Measurements from ENCODE around the gene MCM10.
"Not testable (repeated sequence)": the region's sequence is repeated elsewhere in the genome, so short reads cannot be mapped to it uniquely, and the experiment has no call there.

The MCM10 gene

DNA sequence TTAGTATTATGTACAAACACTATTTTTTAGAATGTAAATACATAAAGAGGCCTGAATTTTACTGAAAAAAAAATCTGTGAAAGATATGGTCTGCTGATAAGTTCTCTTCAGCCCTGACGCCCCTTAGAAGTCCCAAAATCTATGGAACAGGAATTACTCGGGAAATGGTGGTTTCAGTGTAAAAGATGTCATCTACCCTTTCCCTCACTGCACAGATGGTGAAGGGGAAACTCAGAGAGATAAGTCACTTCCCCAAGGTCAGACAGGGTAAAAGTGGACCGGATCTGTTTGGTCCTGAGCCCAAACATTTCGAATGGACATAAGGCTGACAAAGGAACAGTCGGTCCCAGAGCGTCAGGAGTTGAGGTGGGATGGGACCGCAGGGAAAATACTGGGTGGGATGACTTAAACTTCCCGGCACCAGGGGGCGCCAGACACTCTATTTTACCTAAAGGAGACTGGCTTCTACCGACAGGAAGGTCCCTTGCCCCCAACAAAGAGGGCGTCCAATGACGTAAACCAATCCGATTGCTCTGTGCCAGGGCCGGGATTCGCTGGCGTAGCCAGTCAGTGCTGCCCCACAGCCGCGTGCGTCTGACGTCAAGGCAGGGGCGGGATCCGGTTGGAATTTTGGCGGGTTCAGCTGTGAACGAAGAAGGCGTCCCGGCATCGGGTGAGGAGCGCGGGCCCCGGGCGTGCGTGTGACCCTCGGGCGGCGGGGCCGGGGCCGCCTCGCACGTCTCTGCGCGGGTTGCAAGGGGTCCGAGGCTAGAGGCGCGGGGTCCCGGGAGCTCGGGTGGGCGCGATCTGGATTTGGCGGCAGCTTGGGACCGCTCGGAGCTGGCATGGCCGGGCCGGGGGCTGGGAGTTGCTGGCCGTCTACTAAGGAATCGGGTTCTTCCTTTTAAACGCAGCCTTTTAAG, at the start of gene MCM10:
TSS of gene MCM10 (plus strand) at position 625 of the 923 bp plus-strand sequence. CDS start 2,645 bp downstream, outside the sequence.
- DNase-seq (ENCODE audit: low read depth in 3 of 3), result peak; percentile 94 to 99 (median 98)

DNA sequence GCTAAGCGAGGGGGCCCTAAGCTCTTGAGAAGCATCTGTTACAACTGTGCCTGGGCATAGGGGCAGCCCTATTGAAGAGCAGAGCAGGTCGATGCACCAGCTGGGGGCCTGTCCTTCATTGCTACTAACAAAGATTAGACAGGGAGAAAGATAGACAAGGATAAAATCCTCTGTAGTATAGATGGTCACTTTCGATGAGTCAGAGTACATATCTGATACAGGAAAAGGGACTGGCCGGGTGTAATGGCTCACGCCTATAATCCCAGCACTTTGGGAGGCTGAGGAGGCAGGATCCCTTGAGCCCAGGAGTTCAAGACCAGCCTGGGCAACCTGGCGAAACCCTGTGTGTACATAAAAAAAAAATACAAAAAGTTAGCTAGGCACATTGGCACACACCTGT, 47.8 kb upstream of the MCM10 start:
- no peak for DNase-seq (ENCODE audit: low read depth in 3 of 3)

DNA sequence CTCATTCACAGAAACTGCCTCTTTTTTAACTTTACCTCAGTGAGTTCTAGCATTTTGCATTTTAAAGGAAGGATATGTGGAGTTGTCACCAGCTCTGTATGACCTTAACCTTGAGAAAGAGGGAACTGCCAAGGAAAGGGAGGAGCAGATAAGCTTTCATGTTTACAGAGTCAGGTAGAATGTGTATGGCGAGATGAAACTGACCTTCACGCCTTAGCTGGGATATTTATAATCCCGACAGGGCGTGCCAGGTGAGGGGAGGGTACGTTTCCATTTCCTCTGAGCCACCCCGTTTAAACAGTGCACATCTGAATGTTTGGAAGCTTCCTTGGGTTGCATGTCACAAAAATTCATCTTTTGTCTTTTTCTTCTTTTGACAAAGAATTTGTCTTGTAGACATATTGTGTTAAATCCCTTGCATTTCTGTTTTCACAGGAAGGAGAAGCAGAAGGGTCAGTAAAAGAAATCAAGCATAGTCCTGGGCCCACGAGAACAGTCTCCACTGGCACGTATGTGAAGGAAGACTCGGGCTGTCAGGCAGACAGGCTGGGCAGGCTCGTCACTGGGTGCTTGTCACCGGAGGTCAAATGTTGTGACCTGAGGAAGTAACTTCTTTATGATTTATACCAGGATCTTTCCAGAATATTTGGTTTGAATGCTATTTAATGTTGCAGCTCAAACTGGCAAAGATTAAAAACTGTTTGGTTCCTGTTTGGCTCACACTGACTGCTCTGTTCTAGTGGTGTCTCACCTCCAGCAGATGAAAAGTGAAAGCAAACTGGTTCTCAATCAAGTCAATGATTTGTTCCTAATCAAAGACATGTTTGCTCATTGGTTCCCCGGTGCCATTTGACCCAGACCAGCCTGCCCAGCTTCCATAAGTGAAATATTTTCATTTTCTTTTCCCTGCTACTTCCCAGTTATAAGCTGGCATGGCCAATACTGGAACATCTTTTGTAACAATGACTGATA, 45.2 kb upstream of the MCM10 start:
- DNase-seq (ENCODE audit: low read depth in 3 of 3), result no peak

DNA sequence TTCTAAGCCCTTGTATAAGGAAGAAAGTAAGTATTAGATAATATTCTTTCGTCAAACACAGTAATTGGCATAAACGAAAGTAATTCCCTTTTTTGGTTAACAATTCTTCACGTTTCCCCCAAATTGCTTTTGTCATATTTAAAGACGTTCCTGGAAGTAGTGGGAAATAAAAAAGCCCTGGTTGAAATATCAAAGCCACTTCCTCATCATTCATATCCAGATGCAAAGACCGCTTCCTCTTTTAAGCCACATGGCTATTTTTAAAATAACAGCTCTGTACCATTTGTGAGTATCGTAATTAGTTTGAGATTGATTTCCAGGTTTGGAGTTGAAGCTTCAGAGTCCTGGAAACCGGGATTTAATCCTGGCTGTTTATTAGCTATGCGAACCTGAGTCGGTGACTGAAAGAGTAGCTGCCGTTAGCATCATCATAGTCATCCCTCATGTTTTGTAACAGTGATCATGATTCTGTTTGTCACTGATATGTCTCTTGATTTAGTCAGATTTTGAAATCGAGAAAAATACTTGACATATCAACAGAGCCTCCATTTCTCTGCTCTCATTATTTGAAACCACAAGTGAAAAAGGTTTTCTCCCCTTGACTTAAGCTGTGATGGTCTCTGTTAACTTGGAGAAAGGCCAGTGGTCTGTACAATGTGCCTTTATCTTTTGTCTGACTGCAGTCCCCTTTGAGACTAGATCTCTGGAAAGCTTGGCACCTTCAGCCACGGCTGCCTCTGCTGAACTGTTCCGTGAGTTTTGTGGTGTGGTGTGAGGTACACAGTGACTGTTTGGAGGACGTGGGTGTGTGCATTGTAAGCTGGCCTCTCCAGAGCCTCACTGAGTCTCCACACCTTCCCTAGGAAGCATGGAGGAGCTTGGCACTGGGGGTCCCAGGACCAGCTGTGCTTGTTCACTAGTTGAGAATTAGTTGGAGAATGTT, 43.2 kb upstream of the MCM10 start:
- DNase-seq (ENCODE audit: low read depth in 3 of 3), result no peak

DNA sequence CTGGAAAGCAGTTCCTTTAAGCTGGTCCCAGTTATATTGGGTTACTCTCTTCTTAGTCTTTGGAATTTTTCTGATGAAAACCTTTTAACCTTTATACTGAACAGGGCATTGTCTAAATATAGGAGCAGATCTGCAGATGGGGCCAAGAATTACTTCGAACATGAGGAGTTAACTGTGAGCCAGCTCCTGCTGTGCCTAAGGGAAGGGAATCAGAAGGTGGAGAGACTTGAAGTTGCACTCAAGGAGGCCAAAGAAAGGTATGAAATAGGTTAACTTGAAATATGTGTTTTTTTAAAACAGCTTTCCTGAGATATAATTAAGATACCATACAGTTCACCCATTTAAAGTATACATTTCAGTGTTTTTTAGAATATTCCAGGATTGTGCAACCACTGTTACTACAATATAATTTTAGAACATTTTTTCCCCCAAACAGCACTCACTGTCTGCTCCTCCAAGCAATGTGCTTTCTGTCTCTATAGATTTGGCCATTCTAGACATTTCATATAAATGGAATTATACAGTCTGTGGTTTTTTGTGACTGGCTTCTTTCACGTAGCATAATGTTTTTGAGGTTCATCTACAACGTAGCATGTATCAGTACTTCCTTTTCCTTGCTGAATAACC, 42.5 kb upstream of the MCM10 start:
- DNase-seq (ENCODE audit: low read depth in 3 of 3), result no peak

DNA sequence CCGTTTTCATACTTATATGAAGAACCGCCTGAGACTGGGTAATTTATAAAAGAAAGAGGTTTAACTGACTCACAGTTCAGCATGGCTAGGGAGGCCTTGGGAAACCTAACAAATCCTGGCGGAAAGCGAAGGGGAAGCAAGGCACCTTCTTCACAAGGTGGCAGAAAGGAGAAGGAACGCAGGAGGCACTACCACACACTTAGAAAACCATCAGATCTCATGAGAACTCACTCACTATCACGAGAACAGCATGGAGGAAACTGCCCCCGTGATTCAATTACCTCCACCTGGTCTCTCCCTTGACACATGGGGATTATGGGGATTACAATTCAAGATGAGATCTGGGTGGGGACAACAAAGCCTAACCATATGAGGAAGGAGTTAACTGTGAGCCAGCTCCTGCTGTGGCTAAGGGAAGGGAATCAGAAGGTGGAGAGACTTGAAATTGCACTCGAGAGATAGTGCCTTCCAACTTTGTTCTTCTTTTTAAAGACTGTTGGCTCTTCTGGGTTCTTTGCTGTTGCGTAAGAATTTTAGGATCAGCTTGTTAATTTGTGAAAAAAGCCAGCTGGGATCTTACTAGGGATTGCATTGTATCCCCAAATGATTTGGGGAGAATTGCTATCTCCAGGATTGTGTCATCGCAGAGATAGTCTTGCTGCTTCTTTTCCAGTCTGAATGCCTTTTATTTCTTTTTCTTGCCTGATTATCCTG, 40.4 kb upstream of the MCM10 start:
- DNase-seq (ENCODE audit: low read depth in 3 of 3), result no peak

DNA sequence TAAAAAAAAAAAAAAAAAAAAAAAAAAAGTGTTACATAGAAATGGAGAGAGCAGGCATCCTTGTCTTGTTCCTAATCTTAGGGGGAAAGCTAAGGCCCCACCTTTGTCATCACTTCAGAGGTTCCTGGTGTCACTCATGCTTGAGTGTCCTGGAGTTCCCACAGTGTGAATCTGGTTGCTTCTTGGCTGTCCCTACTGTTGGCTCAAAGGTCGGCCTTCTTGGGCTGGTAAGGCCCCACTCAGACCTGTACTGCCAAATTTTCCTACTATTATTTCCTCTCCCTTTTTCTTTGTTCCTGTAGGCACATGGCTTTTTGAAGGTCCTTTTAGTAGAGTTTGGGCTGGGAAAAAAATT, 39.9 kb upstream of the MCM10 start:
- no peak for DNase-seq (ENCODE audit: low read depth in 3 of 3)

DNA sequence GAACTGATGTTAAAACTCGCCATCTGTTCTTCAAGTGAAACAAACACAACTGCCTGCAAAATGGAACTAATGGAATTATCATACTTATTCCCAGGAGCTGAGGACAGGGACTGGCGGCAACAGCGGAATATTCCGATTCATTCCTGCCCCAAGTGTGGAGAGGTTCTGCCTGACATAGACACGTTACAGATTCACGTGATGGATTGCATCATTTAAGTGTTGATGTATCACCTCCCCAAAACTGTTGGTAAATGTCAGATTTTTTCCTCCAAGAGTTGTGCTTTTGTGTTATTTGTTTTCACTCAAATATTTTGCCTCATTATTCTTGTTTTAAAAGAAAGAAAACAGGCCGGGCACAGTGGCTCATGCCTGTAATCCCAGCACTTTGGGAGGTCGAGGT, 24.7 kb upstream of the MCM10 start:
- no peak for DNase-seq (ENCODE audit: low read depth in 3 of 3)

DNA sequence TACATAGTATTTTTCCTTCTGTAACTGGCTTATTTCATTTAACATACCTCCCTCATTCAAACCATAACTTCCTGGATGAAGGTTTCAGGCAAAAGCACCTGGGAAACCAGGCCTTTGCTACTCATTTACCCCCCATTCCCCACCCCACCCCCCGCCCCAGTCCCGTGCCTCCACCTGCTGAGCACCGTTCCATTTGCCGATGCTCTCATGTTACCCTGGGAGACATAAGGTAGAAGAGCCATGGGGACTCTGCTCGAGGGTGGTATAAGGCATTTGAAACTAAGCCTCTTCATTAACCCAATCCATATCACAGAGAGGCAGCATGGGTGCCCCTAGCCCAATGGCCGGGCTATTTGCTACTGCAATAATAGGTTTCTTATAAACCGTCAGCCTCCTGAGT, 22.2 kb upstream of the MCM10 start:
- DNase-seq (ENCODE audit: low read depth in 3 of 3), result no peak

DNA sequence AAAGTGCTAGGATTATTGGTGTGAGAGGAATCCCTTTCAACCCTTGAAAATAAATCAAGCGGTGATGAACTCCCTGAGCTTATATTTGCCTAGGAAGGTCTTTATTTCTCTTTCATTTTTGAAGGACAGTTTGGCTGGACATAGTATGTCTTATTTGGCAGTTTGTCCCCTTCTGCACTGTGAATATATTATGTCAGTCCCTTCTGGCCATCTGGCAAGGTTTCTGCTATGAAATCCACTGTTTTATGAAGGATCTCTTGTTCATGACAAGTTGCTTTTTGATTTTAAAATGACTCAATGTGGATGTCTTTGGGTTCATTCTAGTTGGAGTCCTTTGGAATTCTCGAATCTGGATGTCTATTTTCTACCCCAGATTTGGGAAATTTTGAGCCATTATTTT, 21.7 kb upstream of the MCM10 start:
- DNase-seq (ENCODE audit: low read depth in 3 of 3), result no peak

DNA sequence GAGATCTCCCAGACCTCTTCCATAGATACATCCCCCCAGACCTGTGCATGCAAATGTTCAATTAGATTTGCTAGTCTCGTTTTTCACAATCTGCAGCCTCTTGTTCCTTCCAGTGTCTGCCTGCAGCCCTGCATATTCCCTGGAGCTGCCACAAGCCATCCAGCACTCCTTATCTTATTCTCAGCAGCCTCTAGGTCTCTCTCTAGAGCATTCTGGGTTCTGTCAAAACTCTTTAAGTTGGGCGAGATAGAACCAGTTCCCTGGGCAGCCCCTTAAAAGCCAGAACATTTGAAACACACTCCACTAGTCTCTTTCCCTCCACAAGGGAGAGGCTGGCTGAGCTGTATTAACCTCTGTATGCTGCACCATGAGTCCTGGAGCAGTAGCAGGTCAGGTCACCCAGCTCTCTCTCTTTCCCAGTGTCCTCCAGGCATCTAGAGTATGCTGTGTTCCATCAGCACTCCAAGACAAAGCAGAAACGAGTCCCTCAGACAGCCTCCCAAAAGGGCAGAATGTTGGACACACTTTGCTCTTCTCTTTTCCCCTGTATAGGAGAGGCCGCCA, 20.6 kb upstream of the MCM10 start:
- no peak for DNase-seq (ENCODE audit: low read depth in 3 of 3)

DNA sequence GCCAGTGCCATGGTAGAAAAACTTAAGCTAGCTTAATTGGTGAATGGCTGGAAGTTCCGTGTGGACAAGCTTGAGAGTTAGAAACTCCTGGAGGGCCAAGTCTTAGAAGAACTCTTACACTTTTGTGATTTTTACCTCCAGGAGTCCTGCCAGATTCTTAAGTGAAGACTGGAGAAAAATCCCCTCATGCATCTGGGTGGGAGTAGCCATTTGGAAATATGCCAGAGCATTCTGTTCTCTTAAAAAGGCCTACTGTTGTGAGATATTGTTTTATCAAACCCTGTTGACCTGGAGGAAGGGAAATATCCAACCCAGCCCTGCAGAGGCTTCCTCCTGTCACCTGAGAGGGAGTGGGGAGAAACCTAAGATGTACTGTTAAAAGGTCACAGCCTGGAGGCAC, 17.6 kb upstream of the MCM10 start:
- no peak for DNase-seq (ENCODE audit: low read depth in 3 of 3)

DNA sequence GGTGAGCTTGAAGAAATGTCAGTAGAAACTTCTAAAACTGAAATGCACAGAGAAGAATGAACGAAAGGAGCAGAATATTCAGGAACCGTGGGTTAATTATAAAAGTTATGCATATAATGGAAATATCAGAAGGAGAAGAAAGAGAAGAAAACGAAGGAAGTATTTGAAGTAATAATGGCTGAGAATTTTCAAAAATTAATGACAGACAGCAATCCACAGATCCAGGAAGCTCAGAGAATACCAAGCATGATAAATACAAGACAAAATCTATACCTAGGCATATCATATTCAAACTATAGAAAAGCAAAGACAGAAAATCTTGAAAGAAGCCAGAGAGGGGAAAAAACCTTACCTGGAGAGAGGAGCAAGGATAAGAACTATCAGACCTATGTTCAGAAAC, 16.5 kb upstream of the MCM10 start:
- DNase-seq (ENCODE audit: low read depth in 3 of 3), result no peak

DNA sequence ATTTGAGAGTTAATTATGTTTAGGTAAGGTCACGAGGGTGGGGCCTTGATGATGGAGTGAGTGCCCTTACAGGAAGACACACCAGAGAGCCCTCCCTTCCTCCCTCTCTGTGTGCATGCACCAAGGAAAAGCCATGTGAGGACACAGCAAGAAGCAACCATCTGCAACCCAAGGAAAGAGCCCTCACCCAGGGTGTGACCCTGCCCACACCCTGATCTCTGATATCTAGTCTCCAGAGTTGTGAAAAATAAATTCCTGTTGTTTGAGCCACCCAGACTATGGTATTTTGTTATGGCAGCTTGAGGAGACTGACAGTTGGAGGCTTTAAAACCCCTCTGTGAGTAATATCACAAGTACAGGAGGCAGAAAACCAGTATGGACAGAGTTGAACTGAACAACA, 15.0 kb upstream of the MCM10 start:
- no peak for DNase-seq (ENCODE audit: low read depth in 3 of 3)

DNA sequence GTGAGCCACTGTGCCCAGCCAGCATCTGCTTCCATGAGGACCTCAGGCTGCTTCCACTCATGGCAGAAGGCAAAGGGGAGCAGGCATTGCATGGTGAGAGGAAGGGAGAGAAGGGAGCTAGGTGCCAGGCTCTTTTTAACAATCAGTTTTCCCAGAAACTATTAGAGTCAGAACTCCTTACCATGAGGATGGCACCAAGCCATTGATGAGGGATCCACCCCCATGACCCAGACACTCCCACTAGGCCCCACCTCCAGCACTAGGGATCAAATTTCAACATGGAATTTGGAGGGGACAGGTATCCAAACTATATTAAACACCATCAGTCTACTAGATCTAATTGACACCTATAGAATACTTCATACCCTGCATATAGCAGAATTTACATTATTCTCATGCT, 14.2 kb upstream of the MCM10 start:
- DNase-seq (ENCODE audit: low read depth in 3 of 3), result no peak

DNA sequence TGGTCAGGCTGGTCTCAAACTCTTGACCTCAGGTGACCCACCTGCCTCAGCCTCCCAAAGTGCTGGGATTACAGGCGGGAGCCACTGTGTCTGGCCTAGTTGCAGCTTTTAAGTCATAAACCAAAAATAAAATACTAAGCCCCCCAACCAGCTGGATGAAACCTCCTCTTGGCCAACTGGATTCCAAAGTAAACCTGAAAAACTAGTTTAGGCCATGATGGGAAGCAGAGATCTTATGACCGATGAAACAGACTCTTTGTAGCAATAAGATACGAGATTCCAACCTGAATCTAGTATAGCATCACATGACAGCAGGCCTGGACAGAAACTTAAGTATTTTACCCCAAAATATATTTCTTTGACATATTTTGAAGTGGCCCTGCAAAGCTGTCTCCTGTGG, 9.1 kb upstream of the MCM10 start:
- DNase-seq (ENCODE audit: low read depth in 3 of 3), result no peak

DNA sequence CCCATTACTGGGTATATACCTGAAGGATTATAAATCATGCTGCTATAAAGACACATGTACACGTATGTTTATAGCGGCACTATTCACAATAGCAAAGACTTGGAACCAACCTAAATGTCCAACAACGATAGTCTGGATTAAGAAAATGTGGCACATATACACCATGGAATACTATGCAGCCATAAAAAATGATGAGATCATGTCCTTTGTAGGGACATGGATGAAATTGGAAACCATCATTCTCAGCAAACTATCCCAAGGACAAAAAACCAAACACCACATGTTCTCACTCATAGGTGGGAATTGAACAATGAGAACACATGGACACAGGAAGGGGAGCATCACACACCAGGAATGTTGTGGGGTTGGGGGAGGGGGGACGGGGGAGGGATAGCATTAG, 5.5 kb upstream of the MCM10 start:
- DNase-seq (ENCODE audit: low read depth in 3 of 3), result not testable (repeated sequence)

DNA sequence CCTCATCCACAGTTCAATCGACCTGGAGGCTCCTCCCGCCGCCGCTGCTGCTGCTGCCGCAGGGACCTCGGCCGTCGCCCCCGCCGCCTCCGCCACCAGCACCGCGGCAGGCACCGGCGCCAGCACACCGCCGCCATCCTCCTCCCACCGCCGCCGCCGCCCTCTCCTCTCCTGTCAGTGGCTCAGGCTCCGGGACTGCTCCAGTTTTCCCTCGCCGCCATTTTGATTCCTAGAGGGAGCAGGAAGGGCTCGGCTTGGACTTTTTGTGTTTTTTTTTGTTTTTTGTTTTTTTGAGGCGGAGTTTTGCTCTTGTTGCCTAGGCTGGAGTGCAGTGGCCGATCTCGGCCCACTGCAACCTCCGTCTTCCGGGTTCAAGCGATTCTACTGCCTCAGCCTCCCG, 3.0 kb upstream of the MCM10 start:
- no peak for DNase-seq (ENCODE audit: low read depth in 3 of 3)

DNA sequence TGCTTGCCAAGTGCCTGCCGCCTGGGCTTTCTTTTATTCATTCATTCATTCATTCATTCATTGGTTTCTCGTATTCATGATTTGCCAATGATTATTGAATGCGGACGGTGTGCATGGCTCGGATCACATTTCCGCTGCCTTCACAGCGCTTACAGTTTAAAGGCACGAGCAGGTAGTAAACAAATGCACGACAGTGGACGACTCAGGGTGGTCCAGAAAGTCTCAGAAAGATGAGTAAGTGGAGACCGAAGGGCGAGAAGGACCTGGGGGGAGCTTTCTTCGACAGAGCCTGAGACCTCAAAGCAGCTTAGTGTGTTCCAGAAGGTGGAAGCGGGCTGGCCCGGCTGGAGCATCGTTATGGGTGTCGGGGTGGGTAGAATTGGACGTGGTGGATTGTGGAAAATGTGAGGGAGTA, 506 bp downstream of the MCM10 start:
- DNase-seq (ENCODE audit: low read depth in 3 of 3), result no peak

DNA sequence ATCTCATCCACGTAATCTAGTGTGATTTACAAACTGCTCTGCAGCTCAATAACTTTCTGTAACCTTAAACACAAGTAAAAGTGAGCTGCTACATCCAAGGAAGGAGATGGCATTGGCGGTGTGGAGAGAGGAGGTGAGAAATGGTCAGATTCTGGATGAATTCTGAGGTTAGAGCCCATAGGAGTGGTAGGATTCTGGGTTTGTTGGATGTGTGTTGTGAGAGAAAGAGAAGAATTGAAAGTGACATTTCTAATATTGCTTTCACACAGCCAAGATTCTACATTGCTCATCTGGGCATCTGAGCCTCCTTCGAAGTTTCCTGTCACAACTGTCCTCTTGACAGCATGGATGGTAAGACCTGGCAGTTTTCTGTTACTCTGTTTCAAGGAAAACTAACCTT, 2.5 kb downstream of the MCM10 start:
- DNase-seq (ENCODE audit: low read depth in 3 of 3), result no peak
